ENCODE measurements around the gene PLEKHA8.

PLEKHA8 gene

DNA sequence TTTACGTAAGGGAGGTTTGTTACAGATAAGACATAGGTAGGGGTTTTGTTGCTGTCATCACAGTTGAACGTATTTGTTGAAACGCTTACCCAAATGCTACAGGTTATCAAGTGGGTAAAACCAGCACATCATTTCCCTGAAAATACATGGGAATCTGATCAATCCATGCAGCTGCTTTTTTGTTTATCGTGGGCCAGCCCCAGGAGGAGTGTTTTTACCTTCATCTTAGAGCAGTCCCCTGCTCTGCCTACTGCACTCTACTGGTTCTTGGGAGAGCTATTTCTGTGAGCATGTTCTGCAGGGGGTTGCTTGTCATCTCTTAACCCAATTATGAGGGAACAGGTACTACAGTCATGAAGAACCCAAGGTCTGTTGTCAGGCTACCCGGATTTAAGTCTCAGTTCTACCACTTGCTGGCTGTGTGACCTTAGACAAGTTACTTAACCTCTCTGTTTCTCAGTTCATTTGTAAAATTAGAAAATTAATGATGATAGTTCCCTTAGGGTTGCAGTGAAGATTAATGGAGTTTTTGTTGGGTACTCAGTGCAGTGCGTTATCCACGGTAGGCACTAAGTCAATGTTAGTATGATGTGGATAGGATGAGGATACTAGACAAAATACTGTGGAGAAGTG, 121.5 kb downstream of the PLEKHA8 start:
- no peak overlapping the region for H3K4me3 ChIP-seq (ENCODE audit: low read length)

DNA sequence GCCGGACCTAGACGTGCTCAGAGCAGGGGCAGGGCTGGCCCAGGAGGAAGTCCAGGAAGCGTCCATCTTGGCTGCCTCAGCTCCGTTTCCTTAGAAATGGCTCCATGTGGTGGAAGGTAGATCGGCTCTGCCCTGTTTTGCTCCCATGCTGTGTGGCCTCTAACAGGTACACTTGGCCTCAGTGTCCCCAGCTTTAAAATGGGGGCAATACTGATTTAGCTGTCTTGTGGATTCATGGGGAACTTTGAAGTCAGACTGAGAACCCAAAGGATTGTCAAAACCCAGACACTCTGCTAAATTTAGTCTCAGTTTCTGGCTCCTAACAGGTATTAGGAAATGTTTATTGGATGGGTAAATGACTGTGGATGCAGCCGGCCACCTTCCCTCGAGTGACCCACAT, 122.5 kb downstream of the PLEKHA8 start:
- no peak for DNase-seq (ENCODE audit: low read depth)
- TF ChIP-seq, protein P1, sequence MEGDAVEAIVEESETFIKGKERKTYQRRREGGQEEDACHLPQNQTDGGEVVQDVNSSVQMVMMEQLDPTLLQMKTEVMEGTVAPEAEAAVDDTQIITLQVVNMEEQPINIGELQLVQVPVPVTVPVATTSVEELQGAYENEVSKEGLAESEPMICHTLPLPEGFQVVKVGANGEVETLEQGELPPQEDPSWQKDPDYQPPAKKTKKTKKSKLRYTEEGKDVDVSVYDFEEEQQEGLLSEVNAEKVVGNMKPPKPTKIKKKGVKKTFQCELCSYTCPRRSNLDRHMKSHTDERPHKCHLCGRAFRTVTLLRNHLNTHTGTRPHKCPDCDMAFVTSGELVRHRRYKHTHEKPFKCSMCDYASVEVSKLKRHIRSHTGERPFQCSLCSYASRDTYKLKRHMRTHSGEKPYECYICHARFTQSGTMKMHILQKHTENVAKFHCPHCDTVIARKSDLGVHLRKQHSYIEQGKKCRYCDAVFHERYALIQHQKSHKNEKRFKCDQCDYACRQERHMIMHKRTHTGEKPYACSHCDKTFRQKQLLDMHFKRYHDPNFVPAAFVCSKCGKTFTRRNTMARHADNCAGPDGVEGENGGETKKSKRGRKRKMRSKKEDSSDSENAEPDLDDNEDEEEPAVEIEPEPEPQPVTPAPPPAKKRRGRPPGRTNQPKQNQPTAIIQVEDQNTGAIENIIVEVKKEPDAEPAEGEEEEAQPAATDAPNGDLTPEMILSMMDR (IDR thresholded peaks at IDR 0.05; ENCODE audit: insufficient read depth, low read depth, low read length, missing control alignments): no peak
- H3K4me3 ChIP-seq (ENCODE audit: low read length): no peak overlapping the region

More for the DNA sequence above, 121.5 kb downstream of the PLEKHA8 start:
- TF ChIP-seq, protein P1 (IDR thresholded peaks at IDR 0.05; ENCODE audit: insufficient read depth, low read depth, low read length, missing control alignments): no peak
- no peak for DNase-seq (ENCODE audit: low read depth)

DNA sequence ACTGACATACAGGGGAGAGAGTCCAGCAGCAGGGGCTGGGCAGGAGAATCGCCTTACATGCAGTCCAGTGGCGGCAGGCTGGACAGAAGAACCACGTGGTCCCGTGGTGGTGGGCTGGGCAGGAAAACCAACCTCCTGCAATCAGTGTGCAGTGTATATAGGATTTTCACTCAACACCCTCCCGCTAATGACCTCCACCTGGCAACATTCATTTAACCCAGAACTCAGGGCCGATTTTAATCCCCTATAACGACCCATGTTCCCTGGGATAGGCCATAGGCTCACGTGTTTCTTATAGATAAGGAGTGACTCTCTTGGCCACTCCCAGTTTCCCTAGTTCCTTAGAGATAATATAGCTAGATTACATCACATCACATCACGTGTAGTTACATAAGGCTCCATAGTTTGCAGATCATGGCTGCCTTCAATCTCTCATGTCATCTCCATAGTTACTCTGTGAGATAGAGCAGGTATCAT, 125.9 kb downstream of the PLEKHA8 start:
- TF ChIP-seq, protein P1 (IDR thresholded peaks at IDR 0.05; ENCODE audit: insufficient read depth, low read depth, low read length, missing control alignments): no peak
- DNase-seq (ENCODE audit: low read depth): no peak
- H3K4me3 ChIP-seq (ENCODE audit: low read length): no peak overlapping the region

DNA sequence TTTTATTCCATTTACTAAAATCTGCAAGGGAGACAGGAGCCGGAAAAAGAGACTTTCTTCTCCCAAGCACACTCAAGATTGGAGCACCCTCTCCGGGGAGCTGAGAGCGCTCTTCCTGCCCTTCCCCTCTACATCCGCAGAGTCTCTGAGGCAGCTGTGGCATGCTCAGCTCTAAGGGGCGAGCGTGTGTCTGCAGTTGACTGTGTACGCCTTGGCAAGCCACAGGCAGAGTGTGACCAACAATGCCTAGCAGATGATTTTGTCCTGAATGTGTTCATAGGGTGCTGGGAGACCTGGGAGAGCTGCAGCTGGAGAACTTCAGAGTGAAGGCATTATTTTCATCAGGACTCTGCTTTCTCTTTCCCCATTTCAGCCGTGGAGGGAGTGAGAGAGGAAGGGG, 127.3 kb downstream of the PLEKHA8 start:
- no peak for DNase-seq (ENCODE audit: low read depth)
- TF ChIP-seq, protein P1 (IDR thresholded peaks at IDR 0.05; ENCODE audit: insufficient read depth, low read depth, low read length, missing control alignments): no peak
- no peak overlapping the region for H3K4me3 ChIP-seq (ENCODE audit: low read length)

DNA sequence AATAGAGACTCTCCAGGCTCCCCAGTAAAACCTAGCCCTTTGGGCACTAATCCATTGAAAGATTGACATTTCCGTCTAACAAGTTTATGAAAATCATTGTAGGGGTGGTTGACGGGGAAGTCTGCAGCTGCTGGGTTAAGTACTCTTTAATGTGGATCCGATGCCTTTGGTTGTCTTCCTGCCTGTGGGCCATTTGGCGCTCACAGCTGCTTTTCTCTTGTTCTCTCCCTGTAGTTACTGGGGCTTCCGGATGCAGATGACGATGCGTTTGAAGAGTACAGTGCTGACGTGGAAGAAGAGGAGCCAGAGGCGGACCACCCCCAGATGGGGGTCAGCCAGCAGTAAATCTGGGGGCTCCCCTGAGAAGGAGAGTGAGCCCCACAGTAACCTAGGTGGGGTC, 129.0 kb downstream of the PLEKHA8 start:
- DNase-seq (ENCODE audit: low read depth): no peak
- TF ChIP-seq, protein P1 (IDR thresholded peaks at IDR 0.05; ENCODE audit: insufficient read depth, low read depth, low read length, missing control alignments): no peak
- H3K4me3 ChIP-seq (ENCODE audit: low read length): no peak overlapping the region

DNA sequence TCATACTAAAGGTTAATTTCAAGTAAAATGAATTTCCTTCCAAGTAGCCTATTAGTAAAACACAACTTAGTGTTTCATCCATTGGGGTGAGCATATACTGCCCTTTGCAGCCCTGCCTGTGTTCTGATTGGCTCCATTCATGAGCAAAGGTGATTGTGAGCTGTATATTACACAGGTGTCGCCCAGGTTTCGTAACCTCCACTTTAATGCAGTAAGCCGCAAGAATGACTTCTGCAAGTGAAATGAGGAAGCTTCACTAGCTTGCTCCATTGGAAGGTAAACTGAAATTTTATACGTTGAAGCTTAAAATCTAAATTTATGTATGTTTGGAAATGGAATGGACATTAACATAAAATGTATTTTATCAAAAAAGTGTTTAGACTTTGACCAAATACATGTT, 131.0 kb downstream of the PLEKHA8 start:
- TF ChIP-seq, protein P1 (IDR thresholded peaks at IDR 0.05; ENCODE audit: insufficient read depth, low read depth, low read length, missing control alignments): no peak
- DNase-seq (ENCODE audit: low read depth): peak; percentile 78
- no peak overlapping the region for H3K4me3 ChIP-seq (ENCODE audit: low read length)

DNA sequence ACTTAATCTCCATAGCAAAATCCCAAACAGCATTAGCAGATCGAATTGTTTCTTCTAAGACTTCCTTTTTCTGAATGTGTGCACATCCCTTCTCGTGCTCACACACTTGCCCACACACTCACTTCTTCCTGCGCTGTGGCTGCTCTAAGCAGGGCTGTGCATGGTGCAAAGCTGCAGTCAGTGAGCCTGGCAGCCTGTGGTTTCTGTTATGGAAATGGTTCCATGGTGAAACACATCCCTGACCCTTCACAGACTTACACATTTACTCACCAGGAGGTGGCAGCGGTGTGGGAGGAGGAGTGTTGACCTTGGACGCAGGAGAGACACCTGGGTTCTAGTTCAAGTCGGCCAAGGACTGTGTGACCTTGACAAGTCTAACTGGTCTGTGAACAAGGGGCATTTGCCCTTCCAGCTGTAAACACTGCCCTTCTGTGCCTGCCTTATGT, 131.5 kb downstream of the PLEKHA8 start:
- TF ChIP-seq, protein P1 (IDR thresholded peaks at IDR 0.05; ENCODE audit: insufficient read depth, low read depth, low read length, missing control alignments): peak; percentile 27
- DNase-seq (ENCODE audit: low read depth): peak; percentile 46
- no peak overlapping the region for H3K4me3 ChIP-seq (ENCODE audit: low read length)

All from epithelial cell of esophagus (primary cell).